Stimulated activated naive CD8-positive, alpha-beta T cell treated with anti-CD3 and anti-CD28 coated beads, Interleukin-15, Interleukin-2, amounts not matched to agents 100 U/mL and 50 U/mL, for 24 hours (primary cell): ENCODE results near the gene WDR31.

Experiments used
- ATAC-seq: fragments of 150-1000 bp; cut with Tn5 transposase; one replicate; pipeline ENCODE4 v1.10.0; 2021
- DNase-seq: peaks from one replicate; pipeline ENCODE4 v3.0.0; 2021

WDR31 gene

DNA sequence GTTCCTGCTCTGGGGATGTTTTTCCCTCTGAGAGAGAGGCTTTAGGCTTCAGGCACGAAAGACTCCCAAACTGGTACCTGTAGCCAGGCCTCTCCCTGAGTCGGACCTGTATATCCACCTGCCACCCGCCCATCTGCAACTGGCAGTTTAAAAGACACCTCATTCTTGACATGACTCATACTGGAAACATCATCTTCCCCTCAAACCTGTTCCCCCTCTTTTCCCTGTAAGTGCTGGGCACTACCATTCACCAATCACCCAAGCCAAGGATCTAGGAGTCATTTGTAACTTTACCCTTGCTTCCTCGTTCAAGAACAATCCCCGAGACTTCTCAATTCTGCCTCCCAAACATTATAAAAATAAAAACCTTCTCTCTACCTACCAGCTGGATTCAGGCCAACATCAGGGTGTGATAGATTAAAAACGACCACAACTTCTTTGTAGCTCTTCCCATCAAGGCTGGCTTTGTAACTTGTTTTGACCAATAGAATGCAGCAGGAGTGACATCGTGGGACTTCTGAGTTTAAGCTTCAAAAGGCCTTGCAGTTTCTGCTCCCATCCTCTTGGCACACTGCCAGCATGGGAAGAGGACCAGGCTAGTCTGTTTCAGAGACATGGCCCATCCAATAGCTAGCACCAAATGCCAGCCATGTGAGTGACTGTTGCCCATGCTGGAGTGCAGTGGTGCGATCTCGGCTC lies 1.8 kb upstream of the WDR31 start:
- no peak for DNase-seq
- no peak for ATAC-seq

- ATAC-seq (no peak), DNase-seq (no peak)
Observed at GRCh38 chr9:113337714-113338113, 2.4 kb downstream of the WDR31 start.

GRCh38 chr9:113331780-113332179 lies 8.3 kb downstream of the WDR31 start:
- no peak for ATAC-seq
- no peak for DNase-seq

GRCh38 chr9:113328045-113328782 lies 11.9 kb downstream of the WDR31 start:
- ATAC-seq: no peak
- DNase-seq: no peak

DNA sequence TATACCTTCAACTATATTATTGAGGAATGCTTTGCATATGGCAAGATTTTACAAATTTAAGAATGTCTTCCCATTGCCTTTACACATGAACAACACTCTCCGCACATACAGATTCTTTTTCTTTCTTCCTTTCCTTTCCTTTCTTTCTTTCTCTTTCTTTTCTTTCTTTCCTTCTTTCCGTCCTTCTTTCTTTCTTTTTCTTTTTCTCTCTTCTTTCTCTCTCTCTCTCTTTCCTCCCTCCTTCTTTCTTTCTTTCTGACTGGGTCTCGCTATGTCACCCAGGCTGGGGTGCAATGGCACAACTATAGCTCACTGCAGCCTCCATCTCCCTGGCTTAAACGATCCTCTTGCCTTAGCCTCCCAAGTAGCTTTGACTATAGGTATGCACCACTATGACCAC lies 13.8 kb downstream of the WDR31 start:
- ATAC-seq: no peak
- DNase-seq: no peak

GRCh38 chr9:113322671-113323070 lies 17.4 kb downstream of the WDR31 start:
- no peak for ATAC-seq
- no peak for DNase-seq

- DNase-seq: no peak
- no peak for ATAC-seq
Observed at GRCh38 chr9:113320051-113320450, 20.0 kb downstream of the WDR31 start.

GRCh38 chr9:113319054-113319453 lies 21.0 kb downstream of the WDR31 start:
- no peak for ATAC-seq
- DNase-seq: no peak

GRCh38 chr9:113317777-113318176 lies 22.3 kb downstream of the WDR31 start:
- DNase-seq: no peak
- ATAC-seq: no peak

DNA sequence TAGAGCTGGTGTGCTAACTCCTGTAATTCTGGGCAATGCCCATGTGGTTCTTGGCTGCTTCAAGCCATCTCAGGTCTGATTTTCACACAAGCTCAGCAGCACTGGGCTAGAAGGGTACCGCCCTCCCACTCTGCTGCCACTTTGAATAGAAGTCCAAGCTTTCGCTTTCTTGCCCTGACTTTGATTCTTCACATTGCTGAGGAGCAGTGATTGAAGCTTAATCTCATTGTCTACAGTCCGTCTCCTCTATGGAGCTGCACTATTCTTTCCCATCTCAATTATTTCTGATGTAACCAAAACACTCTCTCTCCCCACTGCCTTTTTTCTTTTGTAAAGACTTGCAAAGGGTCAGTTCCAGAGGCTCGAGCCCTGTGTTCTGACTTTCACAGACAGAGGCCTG lies 24.0 kb downstream of the WDR31 start:
- no peak for ATAC-seq
- no peak for DNase-seq

DNA sequence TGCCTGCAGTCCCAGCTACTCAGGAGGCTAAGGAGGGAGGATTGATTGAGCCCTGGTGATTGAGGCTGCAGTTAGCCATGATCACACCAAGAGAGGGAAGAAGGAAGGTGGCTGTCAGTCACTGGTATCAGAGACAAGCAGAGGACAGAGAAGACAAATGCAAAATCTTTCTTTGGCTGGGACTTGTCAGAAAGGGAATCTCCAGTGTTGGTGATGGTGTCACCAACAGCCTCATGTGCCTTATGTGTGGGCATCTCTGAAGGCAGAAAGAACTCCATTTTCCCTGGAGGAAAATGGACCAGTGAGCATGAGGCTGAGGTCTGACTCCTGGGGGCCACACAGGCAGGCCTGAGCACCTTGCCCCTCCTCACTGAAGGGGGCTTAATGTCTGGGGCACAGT lies 24.8 kb downstream of the WDR31 start:
- ATAC-seq (no peak), DNase-seq (no peak)

DNA sequence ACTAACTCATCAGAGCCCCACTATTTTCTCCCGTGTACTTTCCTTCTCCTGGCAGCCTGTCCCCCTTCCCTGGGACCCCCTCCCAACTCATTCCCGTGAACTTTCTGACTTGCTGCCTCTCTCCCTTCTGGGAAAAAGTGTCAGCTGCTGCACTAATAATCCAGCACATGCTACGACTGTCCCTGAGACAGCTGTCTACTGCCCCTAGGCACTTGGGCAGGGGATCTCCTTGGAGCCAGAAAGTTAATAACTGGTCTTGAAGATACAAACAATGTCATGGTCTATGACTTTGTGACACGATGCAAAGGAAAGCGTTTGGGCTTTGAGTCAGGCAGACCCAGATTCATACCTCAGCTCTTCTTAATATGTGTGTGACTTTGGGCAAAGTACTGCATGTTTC lies 26.8 kb downstream of the WDR31 start:
- DNase-seq (no peak), ATAC-seq (no peak)

- ATAC-seq (no peak), DNase-seq (no peak)
Observed at GRCh38 chr9:113311961-113312360, 28.1 kb downstream of the WDR31 start.

- ATAC-seq (no peak), DNase-seq (no peak)
Observed at GRCh38 chr9:113310538-113310937, 29.5 kb downstream of the WDR31 start.

GRCh38 chr9:113309204-113309813 lies 30.8 kb downstream of the WDR31 start:
- ATAC-seq (peak; percentile 68), DNase-seq (no peak)

DNA sequence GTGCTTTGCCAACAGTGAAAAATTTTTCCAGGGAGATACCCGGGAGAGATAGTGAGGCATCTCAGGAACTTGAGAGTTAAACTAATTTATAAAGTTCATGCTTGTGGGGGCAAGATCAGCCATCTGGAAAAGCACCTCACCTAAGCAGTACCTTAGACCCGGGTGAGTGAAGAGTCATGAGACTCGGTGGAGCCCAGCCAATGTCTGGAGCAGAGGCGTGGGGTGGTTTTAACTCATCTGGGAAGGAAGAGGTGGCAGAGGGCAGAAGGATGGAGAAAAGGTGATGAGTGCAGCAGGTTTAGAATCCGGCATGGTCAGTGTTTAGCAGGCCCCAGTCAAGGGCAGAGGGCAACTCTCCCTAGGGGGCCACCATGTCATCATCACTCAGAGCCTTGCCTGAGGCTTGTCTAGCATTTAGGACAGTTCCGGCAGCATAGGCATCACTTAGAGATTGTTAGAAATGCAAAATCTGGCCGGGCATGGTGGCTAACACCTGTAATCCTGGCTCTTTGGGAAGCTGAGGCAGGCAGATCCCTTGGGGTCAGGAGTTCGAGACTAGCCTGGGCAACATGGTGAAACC lies 32.6 kb downstream of the WDR31 start:
- ATAC-seq: no peak

DNA sequence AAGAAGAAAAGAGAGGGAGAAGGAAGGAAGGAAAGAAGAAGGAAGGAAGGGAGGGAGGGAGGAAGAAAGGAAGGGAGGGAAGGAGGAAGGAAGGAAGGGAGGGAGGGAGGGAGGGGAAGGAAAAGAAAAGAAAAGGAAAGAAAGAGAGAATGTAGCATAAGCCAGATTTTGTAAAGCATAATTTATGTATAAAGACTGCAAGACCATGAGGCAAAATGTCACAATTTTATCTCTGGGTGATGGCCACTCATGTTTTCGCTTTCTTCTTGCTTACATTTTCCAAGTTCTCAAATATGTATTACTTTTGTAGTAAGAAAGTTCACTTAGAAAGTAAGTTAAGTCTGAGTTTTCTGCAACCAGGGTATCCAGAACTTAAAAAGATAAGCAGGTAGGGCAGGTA lies 33.5 kb downstream of the WDR31 start:
- DNase-seq (no peak), ATAC-seq (no peak)

More for the DNA sequence above, 32.6 kb downstream of the WDR31 start:
- DNase-seq: no peak

DNA sequence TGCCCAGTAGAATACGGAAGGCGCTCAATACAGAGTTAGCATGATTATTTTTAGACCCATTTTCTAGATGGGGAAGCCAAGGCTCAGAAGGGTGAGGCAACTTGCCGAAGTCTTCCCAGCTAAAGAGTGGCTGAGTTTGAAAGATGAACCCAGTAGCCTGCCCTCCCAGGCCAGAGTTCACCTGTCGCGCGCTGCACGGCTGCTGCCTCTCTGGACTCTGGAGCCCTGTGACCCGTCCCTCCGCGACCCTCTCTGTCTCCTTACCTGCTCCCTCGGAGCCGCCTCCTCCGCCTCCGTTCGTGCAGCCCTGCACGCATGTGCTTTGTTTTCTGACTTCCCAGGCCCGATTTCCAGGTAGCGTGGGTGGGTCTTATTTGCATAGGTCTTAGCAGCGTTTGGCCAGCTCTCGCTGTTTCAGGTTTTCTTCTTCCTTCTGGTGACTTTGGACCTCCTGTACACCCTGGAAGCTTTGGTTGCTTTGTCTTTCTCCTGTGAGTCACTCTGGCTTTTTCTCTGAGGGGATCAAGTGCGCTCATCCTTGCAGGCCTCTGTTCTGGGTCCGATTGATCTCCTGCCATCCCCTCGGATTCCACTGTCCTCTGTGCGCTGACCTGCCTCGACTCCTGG lies 37.2 kb downstream of the WDR31 start, which contains the start of gene RNF183:
TSS of gene RNF183 (minus strand) at position 585 of the 627 bp plus-strand sequence. CDS start 5,192 bp downstream, outside the sequence.
- ATAC-seq (no peak), DNase-seq (no peak)

DNA sequence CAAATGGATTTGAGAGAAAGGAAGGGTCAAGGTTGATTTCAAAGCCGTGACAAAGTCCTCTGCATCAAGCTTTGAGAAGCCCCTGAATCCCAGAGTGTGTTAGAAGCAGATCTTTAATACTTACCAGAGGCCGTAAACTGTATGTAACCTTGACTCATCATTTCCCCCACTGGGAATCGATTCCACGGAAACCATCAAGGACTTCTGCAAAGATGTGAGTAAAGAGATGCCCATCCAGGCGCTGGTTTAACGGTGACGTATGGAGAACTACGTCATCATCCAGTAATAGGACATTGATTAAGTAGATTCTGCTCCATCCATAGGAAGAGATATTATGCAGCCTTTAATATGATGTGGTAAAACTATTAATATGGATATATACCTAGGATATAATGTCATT lies 38.5 kb downstream of the WDR31 start:
- DNase-seq: no peak
- no peak for ATAC-seq

- DNase-seq: no peak
- ATAC-seq: no peak
Observed at GRCh38 chr9:113299800-113300292, 40.2 kb downstream of the WDR31 start.

DNA sequence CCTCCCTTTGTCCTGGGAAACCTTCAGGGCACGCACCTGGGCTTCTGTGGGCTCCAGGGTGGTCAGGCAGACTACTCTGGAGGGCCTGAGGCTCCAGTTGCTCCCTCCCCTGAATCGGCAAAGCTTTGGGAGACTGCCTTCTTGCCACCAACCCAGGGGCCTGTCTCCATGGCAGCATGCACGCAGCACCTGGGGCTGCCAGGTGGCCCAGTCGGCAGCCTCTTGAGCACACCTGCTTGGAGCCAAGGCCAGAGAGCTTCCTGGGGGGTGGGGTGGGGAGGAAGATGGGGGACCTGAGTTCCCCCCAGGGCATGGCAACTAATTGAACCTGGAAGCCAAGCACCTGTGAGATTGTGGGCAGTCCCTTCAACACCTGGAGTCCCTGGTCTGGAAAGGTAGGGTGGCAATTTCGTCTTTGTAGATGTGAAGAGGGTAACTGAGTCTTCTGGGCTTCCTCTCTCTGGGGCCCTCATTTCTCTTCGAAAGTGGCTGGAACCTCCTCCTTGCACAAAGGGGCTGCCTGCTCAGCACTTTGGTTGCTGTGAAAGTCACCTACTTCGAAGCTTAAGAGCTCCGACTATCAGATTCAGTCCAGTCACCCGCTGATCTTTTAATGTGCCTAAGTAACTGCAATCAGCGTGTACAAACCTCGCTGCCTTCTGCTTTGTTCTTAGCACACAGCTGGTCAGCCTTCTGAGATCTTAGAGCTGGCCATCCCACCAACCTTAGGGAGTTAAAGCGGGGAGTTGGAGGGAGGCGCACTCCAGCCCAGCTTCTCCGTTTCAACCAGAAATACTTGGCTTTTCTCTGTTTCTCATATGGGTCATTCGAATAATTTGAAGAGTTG lies 40.9 kb downstream of the WDR31 start:
- ATAC-seq (no peak), DNase-seq (no peak)
